Uterus (tissue), 2 donors: ENCODE results near the gene PDE3B.

Experiments
- CTCF ChIP-seq, 4 experiments: fragments of 200-600 bp in 2 of 4; fragments of 450-650 bp in 2 of 4; sonication (generic) in 2 of 4; IDR thresholded peaks; one replicate each; pipeline ENCODE4 v1.5.1; 2016 to 2019; ENCODE audit warnings: antibody characterized with exemption in 4 of 4, mild to moderate bottlenecking in 2 of 4, moderate library complexity in 1 of 4
- POLR2A ChIP-seq, 2 donors: fragments of 450-650 bp; IDR thresholded peaks; one replicate each; pipeline ENCODE4 v1.6.1; 2016; ENCODE audit warnings: antibody characterized with exemption in 2 of 2, mild to moderate bottlenecking in 1 of 2, moderate library complexity in 1 of 2

DNA sequence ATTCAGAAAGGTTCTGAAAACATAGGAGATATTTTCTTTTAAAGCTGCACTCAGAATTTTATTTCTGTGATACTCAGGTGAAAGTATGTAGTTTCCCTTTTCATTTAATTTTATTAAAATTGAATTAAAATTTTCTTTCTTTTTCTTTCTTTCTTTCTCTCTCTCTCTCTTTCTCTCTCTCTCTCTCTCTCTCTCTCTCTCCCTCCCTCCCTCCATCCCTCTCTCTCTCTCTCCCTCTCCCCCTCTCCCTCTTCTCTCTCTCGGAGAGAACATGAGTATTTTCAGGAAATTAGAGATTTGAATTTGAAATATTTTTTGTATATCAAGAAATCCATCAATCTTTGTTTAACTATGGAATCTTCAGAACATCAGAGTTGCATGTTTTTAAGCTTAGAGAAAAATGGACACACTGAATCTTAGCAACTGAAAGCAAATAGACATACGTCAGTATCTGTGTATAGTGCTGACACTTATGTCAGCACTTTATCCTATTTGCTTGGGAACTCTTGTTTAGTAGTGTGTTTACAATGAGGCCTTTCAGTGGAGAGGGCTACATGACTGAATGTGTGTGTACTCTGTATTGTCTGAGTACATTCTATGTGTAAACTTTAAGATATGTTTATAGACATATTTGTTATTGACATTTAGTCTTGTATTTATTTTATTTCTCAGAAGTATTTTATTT, 44.5 kb downstream of the PDE3B start:
- TF ChIP-seq CTCF (IDR thresholded peaks at IDR 0.05), result no peak
- no peak for TF ChIP-seq POLR2A (IDR thresholded peaks at IDR 0.05)
